Measurements from ENCODE around the gene COLEC12.

Gene COLEC12

DNA sequence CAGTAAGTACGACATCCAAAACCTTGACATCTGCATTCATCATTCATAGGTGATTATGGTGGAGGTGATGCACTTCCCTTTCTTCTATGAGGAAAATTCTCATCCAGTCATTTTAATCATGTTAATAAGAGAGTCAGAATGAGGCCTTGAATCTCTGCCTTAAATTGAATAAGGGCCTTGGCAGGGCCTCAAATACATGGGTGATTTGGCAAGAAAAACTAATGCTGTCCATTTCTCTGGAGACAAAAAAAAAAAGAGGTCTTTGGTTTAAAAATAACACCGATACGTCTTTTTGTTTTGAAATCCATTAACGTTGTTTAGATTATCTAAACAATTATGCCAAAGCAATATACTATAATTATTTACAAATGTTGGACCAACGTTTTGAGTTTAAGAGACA, 8.1 kb downstream of the COLEC12 start:
- no peak overlapping the region for H3K4me3 ChIP-seq (ENCODE audit: low read depth, low read length)
- H3K27me3 ChIP-seq (ENCODE audit: insufficient read depth, low read length): no peaks in the 10 kb centered on the region
- H3K79me2 ChIP-seq (ENCODE audit: control insufficient read depth, insufficient read depth, low read length, unreplicated experiment): no peaks in the 10 kb centered on the region
- no peak overlapping the region for H3K27ac ChIP-seq (ENCODE audit: low read depth, low read length)
- no peak overlapping the region for H2AFZ ChIP-seq (ENCODE audit: low read length, unreplicated experiment)
- no peaks in the 10 kb centered on the region for H3K36me3 ChIP-seq (ENCODE audit: insufficient read depth, low read length)
- peaks cover 41% of the 10 kb centered on the region for H3K4me1 ChIP-seq (ENCODE audit: control insufficient read depth, insufficient read depth, low read length, unreplicated experiment)

DNA sequence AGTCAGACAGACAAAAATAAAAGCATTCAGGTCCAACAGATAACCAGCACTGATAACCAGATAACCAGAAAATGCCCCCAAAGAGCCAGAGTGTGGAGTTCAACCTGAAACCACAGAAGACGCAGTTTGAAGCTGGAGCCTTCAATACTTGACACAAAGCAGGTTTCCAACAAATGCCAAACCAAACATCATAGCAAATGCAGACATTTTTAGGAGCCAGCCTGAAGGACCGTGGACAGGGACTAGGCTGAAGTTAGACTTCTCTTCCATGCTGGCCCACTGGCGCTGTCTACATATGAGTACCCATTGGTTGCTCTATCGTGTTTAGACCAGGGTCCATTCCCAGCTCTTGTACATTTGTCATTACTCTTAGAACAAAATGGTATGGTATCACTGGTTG, 9.9 kb downstream of the COLEC12 start:
- H3K4me3 ChIP-seq (ENCODE audit: low read depth, low read length): no peak overlapping the region
- H3K27ac ChIP-seq (ENCODE audit: low read depth, low read length): no peak overlapping the region
- no peaks in the 10 kb centered on the region for H3K79me2 ChIP-seq (ENCODE audit: control insufficient read depth, insufficient read depth, low read length, unreplicated experiment)
- H3K27me3 ChIP-seq (ENCODE audit: insufficient read depth, low read length): no peaks in the 10 kb centered on the region
- H3K4me1 ChIP-seq (ENCODE audit: control insufficient read depth, insufficient read depth, low read length, unreplicated experiment): peaks cover 39% of the 10 kb centered on the region
- no peak overlapping the region for H2AFZ ChIP-seq (ENCODE audit: low read length, unreplicated experiment)
- H3K36me3 ChIP-seq (ENCODE audit: insufficient read depth, low read length): 0 out of 2 replicates have a peak, but pooled peaks cover 3% of the 10 kb centered on the region

DNA sequence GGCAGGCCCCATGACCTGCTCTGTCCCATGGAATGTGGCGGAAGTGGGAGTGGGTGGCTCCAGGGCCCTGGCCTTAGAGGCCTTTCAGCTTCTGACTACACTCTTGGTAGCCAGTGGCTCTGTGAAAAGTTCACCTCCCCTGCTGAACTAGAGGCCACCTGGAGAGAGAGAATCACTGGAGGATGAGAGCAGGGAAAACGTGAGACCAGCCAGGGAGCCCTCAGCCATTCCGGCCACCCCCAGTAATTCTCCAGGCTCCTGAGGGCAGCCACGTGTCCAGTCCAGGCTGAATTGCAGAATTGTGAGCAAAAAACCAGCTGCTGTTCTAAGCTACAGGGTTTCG, 10.5 kb downstream of the COLEC12 start:
- no peak overlapping the region for H2AFZ ChIP-seq (ENCODE audit: low read length, unreplicated experiment)
- no peaks in the 10 kb centered on the region for H3K27me3 ChIP-seq (ENCODE audit: insufficient read depth, low read length)
- 0 out of 2 replicates have a peak, but pooled peaks cover 3% of the 10 kb centered on the region for H3K36me3 ChIP-seq (ENCODE audit: insufficient read depth, low read length)
- H3K4me3 ChIP-seq (ENCODE audit: low read depth, low read length): no peak overlapping the region
- no peaks in the 10 kb centered on the region for H3K79me2 ChIP-seq (ENCODE audit: control insufficient read depth, insufficient read depth, low read length, unreplicated experiment)
- peaks cover 36% of the 10 kb centered on the region for H3K4me1 ChIP-seq (ENCODE audit: control insufficient read depth, insufficient read depth, low read length, unreplicated experiment)
- no peak overlapping the region for H3K27ac ChIP-seq (ENCODE audit: low read depth, low read length)

DNA sequence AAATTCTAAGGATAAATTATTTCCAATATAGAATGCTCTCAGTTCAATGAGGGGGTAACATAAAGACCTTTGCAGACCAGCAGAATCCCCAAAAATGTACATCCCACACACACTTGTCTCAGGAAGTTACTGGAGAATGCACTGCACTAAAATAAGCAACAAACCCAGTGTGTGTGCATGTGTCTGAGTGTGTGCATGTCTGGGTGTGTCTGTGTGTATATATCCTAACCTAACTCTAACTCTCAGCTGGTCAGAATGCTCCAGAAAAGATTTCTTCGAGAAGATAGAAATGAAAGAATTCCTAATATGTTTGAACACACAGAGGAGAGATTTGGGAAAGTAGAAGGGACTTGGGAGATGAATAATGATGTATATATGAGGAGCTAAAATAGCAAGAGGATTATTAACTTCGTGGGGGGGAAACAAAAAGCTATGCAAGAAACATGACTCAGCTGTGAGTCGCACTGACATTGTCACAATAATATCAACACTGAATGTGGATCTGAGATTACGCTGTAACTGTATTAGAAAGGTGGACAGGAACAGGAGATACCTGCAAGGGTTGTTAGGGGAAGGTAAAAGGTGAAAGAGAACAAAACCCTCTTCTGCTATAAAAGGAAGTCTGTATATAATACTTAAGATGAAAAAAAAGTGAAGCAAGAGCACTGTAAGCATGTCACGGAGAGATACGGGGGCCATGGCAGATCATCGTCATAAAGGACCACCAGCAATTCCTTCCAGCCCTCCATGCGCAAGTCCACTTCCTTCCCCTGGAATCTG, 11.1 kb downstream of the COLEC12 start:
- no peaks in the 10 kb centered on the region for H3K79me2 ChIP-seq (ENCODE audit: control insufficient read depth, insufficient read depth, low read length, unreplicated experiment)
- H3K36me3 ChIP-seq (ENCODE audit: insufficient read depth, low read length): 0 out of 2 replicates have a peak, but pooled peaks cover 3% of the 10 kb centered on the region
- no peaks in the 10 kb centered on the region for H3K27me3 ChIP-seq (ENCODE audit: insufficient read depth, low read length)
- peaks cover 32% of the 10 kb centered on the region for H3K4me1 ChIP-seq (ENCODE audit: control insufficient read depth, insufficient read depth, low read length, unreplicated experiment)
- peak overlapping the region; percentile 52 for H3K4me3 ChIP-seq (ENCODE audit: low read depth, low read length)
- no peak overlapping the region for H2AFZ ChIP-seq (ENCODE audit: low read length, unreplicated experiment)
- H3K27ac ChIP-seq (ENCODE audit: low read depth, low read length): peak overlapping the region; percentile 77

DNA sequence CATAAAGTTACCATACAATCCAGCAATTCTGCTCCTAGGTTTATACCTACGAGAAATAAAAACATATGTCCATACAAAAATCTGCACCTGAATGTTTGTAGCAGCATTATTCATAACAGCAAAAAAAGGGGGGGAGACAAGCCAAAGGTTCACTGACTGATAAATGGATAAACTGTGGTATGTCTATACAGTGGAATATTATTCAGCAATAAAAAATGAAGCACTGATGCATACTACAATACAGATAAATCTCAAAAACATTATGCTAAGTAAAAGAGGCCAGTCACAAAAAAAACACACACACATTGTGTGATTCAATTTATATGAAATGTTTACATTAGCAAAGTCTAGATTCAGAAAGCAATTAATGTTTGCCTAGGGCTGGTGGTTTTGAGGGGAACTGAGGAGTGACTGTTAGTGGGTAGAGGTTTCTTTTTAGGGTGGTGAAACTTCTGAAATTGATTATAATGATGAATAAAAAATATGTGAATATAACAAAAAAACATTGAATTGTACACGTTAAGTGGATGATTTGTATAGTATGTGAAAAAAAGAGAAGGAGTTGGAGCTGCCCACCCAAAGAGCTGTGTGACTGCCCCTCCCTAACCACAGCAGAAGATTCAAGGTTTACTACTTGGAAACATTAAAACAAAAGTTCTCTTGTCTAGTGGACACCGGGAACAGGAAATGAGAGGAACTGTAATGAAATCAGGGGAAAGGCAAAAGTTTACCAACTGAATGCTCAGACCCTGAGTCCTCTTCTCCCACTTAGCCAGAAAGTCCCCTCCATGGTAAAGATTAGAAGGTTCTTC, 13.4 kb downstream of the COLEC12 start:
- Histone ChIP-seq H2AFZ (ENCODE audit: low read length, unreplicated experiment) (no peak overlapping the region), H3K79me2 (ENCODE audit: control insufficient read depth, insufficient read depth, low read length, unreplicated experiment) (no peaks in the 10 kb centered on the region), H3K4me3 (ENCODE audit: low read depth, low read length) (no peak overlapping the region), H3K36me3 (ENCODE audit: insufficient read depth, low read length) (0 out of 2 replicates have a peak, but pooled peaks cover 3% of the 10 kb centered on the region), H3K27me3 (ENCODE audit: insufficient read depth, low read length) (no peaks in the 10 kb centered on the region), H3K27ac (ENCODE audit: low read depth, low read length) (no peak overlapping the region), H3K4me1 (ENCODE audit: control insufficient read depth, insufficient read depth, low read length, unreplicated experiment) (peaks cover 26% of the 10 kb centered on the region)

DNA sequence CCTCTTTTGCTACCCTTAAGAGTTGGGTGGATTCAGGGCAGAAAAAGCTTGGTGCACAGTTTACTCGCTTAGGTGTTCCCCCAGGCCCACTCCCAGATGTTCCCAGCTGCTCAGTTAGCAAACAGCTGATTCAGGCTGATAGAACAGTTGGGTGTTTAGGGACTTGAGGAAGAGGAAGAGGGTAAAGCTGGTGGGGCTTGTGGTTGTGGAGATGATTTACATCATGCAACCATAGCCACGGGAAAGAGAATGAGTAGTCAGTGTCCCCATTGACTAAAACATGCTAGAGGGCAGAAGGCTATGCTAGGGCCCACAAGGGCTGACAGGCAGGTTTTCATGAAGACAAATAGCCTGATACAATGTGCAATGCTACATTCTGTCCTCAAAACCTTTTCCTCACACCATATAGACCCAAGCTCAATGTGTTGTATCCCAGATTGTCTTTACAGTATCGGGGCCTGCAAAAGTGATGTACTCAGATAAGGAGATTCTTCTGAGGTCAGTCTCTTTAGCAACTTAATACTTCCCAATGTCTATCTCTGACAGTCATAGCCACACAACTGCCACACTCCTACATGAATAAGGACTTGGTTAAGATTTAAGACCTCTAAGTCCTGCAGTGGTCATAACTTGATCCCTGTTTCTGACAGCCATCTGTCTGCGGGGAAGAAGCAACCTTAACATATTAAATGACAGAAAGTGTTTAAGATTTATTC, 15.6 kb downstream of the COLEC12 start:
- Histone ChIP-seq H3K27me3 (ENCODE audit: insufficient read depth, low read length) (no peaks in the 10 kb centered on the region), H2AFZ (ENCODE audit: low read length, unreplicated experiment) (no peak overlapping the region), H3K36me3 (ENCODE audit: insufficient read depth, low read length) (0 out of 2 replicates have a peak, but pooled peaks cover 3% of the 10 kb centered on the region), H3K4me3 (ENCODE audit: low read depth, low read length) (no peak overlapping the region), H3K27ac (ENCODE audit: low read depth, low read length) (no peak overlapping the region), H3K4me1 (ENCODE audit: control insufficient read depth, insufficient read depth, low read length, unreplicated experiment) (peaks cover 21% of the 10 kb centered on the region), H3K79me2 (ENCODE audit: control insufficient read depth, insufficient read depth, low read length, unreplicated experiment) (no peaks in the 10 kb centered on the region)

DNA sequence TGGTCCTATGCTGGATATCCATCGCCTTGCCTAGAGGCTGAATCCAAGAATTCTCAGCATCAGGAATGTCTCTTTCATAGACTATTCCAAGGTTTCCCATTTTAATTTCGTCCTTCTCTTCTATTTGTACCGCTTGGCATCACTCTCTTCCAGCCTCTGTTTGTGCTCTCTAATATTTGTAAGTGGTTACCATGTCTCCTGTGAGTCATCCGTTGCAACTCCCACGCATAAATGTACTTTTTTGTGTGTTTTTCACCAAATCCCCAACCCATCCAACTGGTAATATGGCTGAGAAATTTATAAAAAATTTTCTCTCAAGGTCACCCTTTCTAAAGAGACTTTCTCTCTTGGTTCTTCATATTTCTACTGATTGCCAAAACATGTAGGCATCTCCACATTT, 21.8 kb downstream of the COLEC12 start:
- H3K4me3 ChIP-seq (ENCODE audit: low read depth, low read length): peak overlapping the region; percentile 62
- no peaks in the 10 kb centered on the region for H3K36me3 ChIP-seq (ENCODE audit: insufficient read depth, low read length)
- H2AFZ ChIP-seq (ENCODE audit: low read length, unreplicated experiment): peak overlapping the region; percentile 18
- peak overlapping the region; percentile 97 for H3K27ac ChIP-seq (ENCODE audit: low read depth, low read length)
- H3K27me3 ChIP-seq (ENCODE audit: insufficient read depth, low read length): no peaks in the 10 kb centered on the region
- no peaks in the 10 kb centered on the region for H3K79me2 ChIP-seq (ENCODE audit: control insufficient read depth, insufficient read depth, low read length, unreplicated experiment)
- peaks cover 48% of the 10 kb centered on the region for H3K4me1 ChIP-seq (ENCODE audit: control insufficient read depth, insufficient read depth, low read length, unreplicated experiment)

DNA sequence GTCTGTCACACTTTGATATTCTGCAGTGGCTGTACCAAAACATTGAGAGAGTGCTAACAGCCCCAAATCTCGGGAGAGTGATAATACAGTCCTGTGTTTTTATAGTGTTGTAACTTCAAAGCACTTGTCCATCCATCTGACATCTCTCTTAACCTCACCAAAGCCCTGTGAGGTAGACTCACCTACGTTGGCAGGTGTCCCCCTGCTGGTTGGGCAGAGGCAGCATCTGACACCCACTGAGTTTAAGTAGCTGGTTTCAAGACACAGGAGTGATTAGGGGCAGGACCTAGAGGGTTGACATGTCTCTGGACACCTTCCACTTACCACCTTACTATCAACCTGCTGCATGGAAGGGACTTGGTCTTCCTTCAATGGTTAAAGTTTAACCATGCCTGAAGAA, 22.9 kb downstream of the COLEC12 start:
- H3K27me3 ChIP-seq (ENCODE audit: insufficient read depth, low read length): no peaks in the 10 kb centered on the region
- peaks cover 51% of the 10 kb centered on the region for H3K4me1 ChIP-seq (ENCODE audit: control insufficient read depth, insufficient read depth, low read length, unreplicated experiment)
- H2AFZ ChIP-seq (ENCODE audit: low read length, unreplicated experiment): no peak overlapping the region
- H3K27ac ChIP-seq (ENCODE audit: low read depth, low read length): peak overlapping the region; percentile 97
- H3K79me2 ChIP-seq (ENCODE audit: control insufficient read depth, insufficient read depth, low read length, unreplicated experiment): no peaks in the 10 kb centered on the region
- no peaks in the 10 kb centered on the region for H3K36me3 ChIP-seq (ENCODE audit: insufficient read depth, low read length)
- H3K4me3 ChIP-seq (ENCODE audit: low read depth, low read length): no peak overlapping the region

DNA sequence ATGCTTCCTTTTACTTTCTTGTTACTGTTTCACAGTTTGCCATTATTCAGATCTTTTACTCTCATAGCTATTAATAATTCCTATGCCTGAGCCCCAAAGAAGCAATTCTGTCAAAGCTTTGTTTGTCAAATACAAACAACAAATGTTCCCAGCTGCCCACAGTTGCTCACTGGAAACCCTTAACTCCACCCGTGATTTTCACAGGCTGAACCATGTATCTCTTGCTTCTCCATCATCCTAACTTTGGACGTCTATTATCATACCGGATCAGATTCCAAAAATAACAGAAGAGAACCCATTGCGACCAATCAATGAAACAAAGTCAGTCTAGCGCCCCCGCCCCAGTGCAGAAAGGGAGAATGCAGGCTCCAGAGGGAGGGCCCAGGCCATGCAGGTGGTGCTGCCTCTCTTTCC, 24.2 kb downstream of the COLEC12 start:
- Histone ChIP-seq H3K27ac (ENCODE audit: low read depth, low read length) (peak overlapping the region; percentile 56; the same call in 1 of the 2 replicates), H3K27me3 (ENCODE audit: insufficient read depth, low read length) (no peaks in the 10 kb centered on the region), H3K4me3 (ENCODE audit: low read depth, low read length) (no peak overlapping the region), H3K79me2 (ENCODE audit: control insufficient read depth, insufficient read depth, low read length, unreplicated experiment) (no peaks in the 10 kb centered on the region), H2AFZ (ENCODE audit: low read length, unreplicated experiment) (no peak overlapping the region), H3K36me3 (ENCODE audit: insufficient read depth, low read length) (no peaks in the 10 kb centered on the region), H3K4me1 (ENCODE audit: control insufficient read depth, insufficient read depth, low read length, unreplicated experiment) (peaks cover 58% of the 10 kb centered on the region)

DNA sequence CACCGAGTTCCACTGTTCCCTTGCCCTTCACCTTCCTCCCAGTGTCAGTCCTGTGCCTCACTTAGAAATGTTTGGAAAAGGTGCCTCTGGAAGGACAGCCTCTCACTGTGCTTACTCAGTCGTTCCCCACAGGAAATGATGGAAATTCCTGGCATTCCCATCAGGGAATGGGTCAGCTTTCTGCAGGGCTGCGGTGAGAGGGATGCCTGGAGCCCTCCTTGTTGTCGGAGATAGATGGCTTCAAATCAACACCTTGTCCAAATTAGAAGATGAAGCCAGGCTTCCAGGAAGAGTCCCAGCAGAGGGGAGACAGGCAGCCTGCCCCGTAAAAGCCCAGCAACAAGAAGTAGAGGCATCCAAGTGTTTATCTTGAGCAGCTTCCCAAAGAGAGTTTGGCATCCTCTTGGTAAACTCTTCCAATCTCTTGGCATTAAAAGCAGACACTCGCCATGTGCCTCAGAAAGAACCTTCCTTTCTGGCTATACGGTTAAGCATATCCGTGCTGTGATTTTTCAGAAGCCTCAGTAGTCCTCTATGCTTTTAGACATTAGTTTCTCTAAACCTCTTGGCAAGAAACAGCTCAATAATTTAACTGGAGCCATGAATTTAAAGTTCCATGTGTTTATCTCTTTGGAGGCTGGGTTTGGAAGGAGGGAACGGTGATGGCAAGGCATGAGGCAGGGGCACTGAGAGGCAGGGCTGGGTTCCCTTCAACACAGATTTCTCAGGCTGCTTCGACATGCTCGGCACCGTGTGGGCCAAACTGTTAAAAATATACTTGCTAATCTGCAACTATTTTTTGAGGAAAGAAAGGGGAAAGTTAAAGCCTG, 25.1 kb downstream of the COLEC12 start:
- H3K27ac ChIP-seq (ENCODE audit: low read depth, low read length): peak overlapping the region; percentile 56
- peak overlapping the region; percentile 6 for H2AFZ ChIP-seq (ENCODE audit: low read length, unreplicated experiment)
- no peak overlapping the region; the same call in 1 of the 2 replicates for H3K4me3 ChIP-seq (ENCODE audit: low read depth, low read length)
- H3K79me2 ChIP-seq (ENCODE audit: control insufficient read depth, insufficient read depth, low read length, unreplicated experiment): no peaks in the 10 kb centered on the region
- H3K4me1 ChIP-seq (ENCODE audit: control insufficient read depth, insufficient read depth, low read length, unreplicated experiment): peaks cover 61% of the 10 kb centered on the region
- H3K36me3 ChIP-seq (ENCODE audit: insufficient read depth, low read length): no peaks in the 10 kb centered on the region
- H3K27me3 ChIP-seq (ENCODE audit: insufficient read depth, low read length): no peaks in the 10 kb centered on the region

Data from ACC112 (cell line).